HepG2 (cell line): Measurements from ENCODE around the gene IQSEC1. TPM values are rescaled to one million over a fixed set of nuclear protein-coding genes. Genes with fewer than 3 reads are reported as not detected.

Source experiments
- HNRNPL ChIP-seq: fragments of 200-400 bp; formaldehyde crosslinking; IDR thresholded peaks from 2 replicates; pipeline ENCODE4 v1.6.1; 2017; ENCODE audit warnings: mild to moderate bottlenecking, low read depth, low read length
- MNT ChIP-seq: fragments of 450-650 bp; IDR thresholded peaks from 2 replicates; pipeline ENCODE4 v1.6.1; 2016
- MTF2 ChIP-seq: sonication (generic); formaldehyde crosslinking; IDR thresholded peaks from 2 replicates; pipeline ENCODE4 v1.5.0; 2020; ENCODE audit warnings: missing genetic modification reagents, borderline replicate concordance
- PPARG ChIP-seq: conservative IDR thresholded peaks from 2 replicates; pipeline ENCODE4 v1.6.1; 2016; ENCODE audit warnings: missing biosample characterization, missing genetic modification reagents
- STAG1 ChIP-seq: sonication (generic); formaldehyde crosslinking; IDR thresholded peaks from 2 replicates; pipeline ENCODE4 v1.4.0; 2020; ENCODE audit warnings: missing genetic modification reagents
- ZFP90 ChIP-seq: sonication (generic); formaldehyde crosslinking; IDR thresholded peaks from 2 replicates; pipeline ENCODE4 v1.8.0; 2022; ENCODE audit warnings: missing genetic modification reagents, mild to moderate bottlenecking, inconsistent platforms, borderline replicate concordance
- ZFX ChIP-seq: sonication (generic); formaldehyde crosslinking; IDR thresholded peaks from 2 replicates; pipeline ENCODE4 v1.4.0; 2020; ENCODE audit warnings: mild to moderate bottlenecking, low read depth, missing genetic modification reagents, moderate library complexity
- ZMYM2 ChIP-seq: sonication (generic); formaldehyde crosslinking; IDR thresholded peaks from 2 replicates; pipeline ENCODE4 v1.8.0; 2022; ENCODE audit warnings: mild to moderate bottlenecking, missing genetic modification reagents
- ZNF18 ChIP-seq: sonication (generic); formaldehyde crosslinking; IDR thresholded peaks from 2 replicates; pipeline ENCODE4 v1.8.0; 2022; ENCODE audit warnings: mild to moderate bottlenecking, missing genetic modification reagents; ENCODE audit not compliant: insufficient replicate concordance
- ZNF562 ChIP-seq: sonication (generic); formaldehyde crosslinking; IDR thresholded peaks from 2 replicates; pipeline ENCODE4 v1.8.0; 2022; ENCODE audit warnings: missing genetic modification reagents, borderline replicate concordance
- ZNF781 ChIP-seq: sonication (generic); formaldehyde crosslinking; IDR thresholded peaks from 2 replicates; pipeline ENCODE4 v1.5.1; 2020; ENCODE audit warnings: borderline replicate concordance, mild to moderate bottlenecking, missing genetic modification reagents; ENCODE audit errors: not compliant biosample characterization
- polyA plus RNA-seq, 8 experiments: library from polyadenylated mRNA; depleted of rRNA in 3 of 8; stranded (reverse) in 7 of 8; unstranded in 1 of 8; fragments of >200 nt; fragmentation: Illumina TruSeq in 4 of 8; extraction: Trizol in 4 of 8; gene quantifications; 2 replicates each; pipeline versions ENCODE4 v1.2.1 to v1.2.3, GENCODE V29; 2011 to 2016; ENCODE audit warnings: low read depth in 4 of 8, missing spikeins in 1 of 8, mixed read lengths in 1 of 8; ENCODE audit not compliant: insufficient read depth in 1 of 8
- total RNA-seq, 5 experiments: library from RNA; depleted of rRNA; stranded (reverse); fragments of >200 nt; fragmentation: Illumina TruSeq; extraction: Trizol; gene quantifications; 2 replicates each; pipeline ENCODE4 v1.2.3, GENCODE V29; 2016; ENCODE audit warnings: low read depth in 1 of 5

The IQSEC1 gene
- total and polyA plus RNA-seq, 2 of the 13 experiments (the other 11 are each of a cell fraction or from before 2014, with no cell fraction given) = 17.4 to 20.2 TPM

GRCh38 chr3:12995389-12996180 is 77.6 kb downstream of the IQSEC1 start (continued):
- TF ChIP-seq MTF2 (no peak), ZMYM2 (peak; percentile 56; the same call in 1 of the 2 replicates), ZNF18 (no peak), ZNF781 (CRISPR knock-in tag) (no peak), HNRNPL (no peak), ZFP90 (CRISPR knock-in tag) (no peak), MNT (no peak), ZFX (no peak), STAG1 (CRISPR knock-in tag) (no peak), ZNF562 (CRISPR knock-in tag) (no peak), PPARG (CRISPR knock-in tag) (no peak)
